H9 (cell line): ENCODE results near the gene ZNF512. TPM values are rescaled to one million over a fixed set of nuclear protein-coding genes. Genes with fewer than 3 reads are reported as not detected.

ENCODE experiments used
- DNase-seq: peaks from one replicate; pipeline ENCODE4 v3.0.0-alpha.2; 2017
- H2AFZ ChIP-seq: one replicate; pipeline ENCODE4 v1.6.1; 2013; ENCODE audit warnings: mild to moderate bottlenecking, low read length, control low read depth, moderate library complexity
- H2AK5ac ChIP-seq: 2 replicates; pipeline ENCODE4 v1.6.1; 2013; ENCODE audit warnings: low read length, control low read depth, mixed read lengths; ENCODE audit not compliant: insufficient read length
- H2BK120ac ChIP-seq: one replicate; pipeline ENCODE4 v1.6.1; 2013; ENCODE audit warnings: low read depth, mild to moderate bottlenecking, low read length, control low read depth, inconsistent platforms; ENCODE audit not compliant: poor library complexity, severe bottlenecking
- H2BK12ac ChIP-seq: 2 replicates; pipeline ENCODE4 v1.6.1; 2013; ENCODE audit warnings: low read length, control low read depth, mixed read lengths, low read depth; ENCODE audit not compliant: insufficient read length
- H2BK15ac ChIP-seq: 2 replicates; pipeline ENCODE4 v1.6.1; 2013; ENCODE audit warnings: low read depth, low read length, control low read depth
- H2BK20ac ChIP-seq: one replicate; pipeline ENCODE4 v1.6.1; 2013; ENCODE audit warnings: low read depth, mild to moderate bottlenecking, low read length, control low read depth, inconsistent platforms; ENCODE audit not compliant: poor library complexity, severe bottlenecking
- H2BK5ac ChIP-seq: 2 replicates; pipeline ENCODE4 v1.6.1; 2013; ENCODE audit warnings: low read length, control low read depth, mixed read lengths; ENCODE audit not compliant: insufficient read length
- H3K14ac ChIP-seq: 2 replicates; pipeline ENCODE4 v1.6.1; 2013; ENCODE audit warnings: low read length, control low read depth; ENCODE audit not compliant: insufficient read depth
- H3K18ac ChIP-seq: 2 replicates; pipeline ENCODE4 v1.6.1; 2013; ENCODE audit warnings: low read depth, mild to moderate bottlenecking, mixed read lengths, low read length, control low read depth; ENCODE audit not compliant: insufficient read length
- H3K23ac ChIP-seq: 2 replicates; pipeline ENCODE4 v1.6.1; 2013; ENCODE audit warnings: low read length, control low read depth, mixed read lengths, low read depth; ENCODE audit not compliant: insufficient read length
- H3K23me2 ChIP-seq: 2 replicates; pipeline ENCODE4 v1.6.1; 2013; ENCODE audit warnings: low read depth, mild to moderate bottlenecking, mixed read lengths, low read length, control low read depth; ENCODE audit not compliant: insufficient read length, poor library complexity, severe bottlenecking
- H3K27ac ChIP-seq: 2 replicates; pipeline ENCODE4 v1.5.1; 2013; ENCODE audit warnings: low read length, control low read depth, mixed read lengths, low read depth; ENCODE audit not compliant: insufficient read length
- H3K27me3 ChIP-seq: 2 replicates; pipeline ENCODE4 v1.6.1; 2013; ENCODE audit warnings: low read length, control low read depth, inconsistent platforms; ENCODE audit not compliant: insufficient read depth
- H3K4ac ChIP-seq: 2 replicates; pipeline ENCODE4 v1.6.1; 2013; ENCODE audit warnings: low read depth, mild to moderate bottlenecking, control low read depth, inconsistent platforms, low read length, moderate library complexity
- H3K4me1 ChIP-seq: 2 replicates; pipeline ENCODE4 v1.6.1; 2013; ENCODE audit warnings: low read length, control low read depth, inconsistent platforms; ENCODE audit not compliant: insufficient read depth
- H3K4me2 ChIP-seq: 2 replicates; pipeline ENCODE4 v1.6.1; 2013; ENCODE audit warnings: low read length, control low read depth, mixed read lengths; ENCODE audit not compliant: insufficient read length, insufficient read depth
- H3K56ac ChIP-seq: 2 replicates; pipeline ENCODE4 v1.6.1; 2013; ENCODE audit warnings: low read depth, mild to moderate bottlenecking, mixed read lengths, low read length, control low read depth; ENCODE audit not compliant: insufficient read length
- H3K79me1 ChIP-seq: 2 replicates; pipeline ENCODE4 v1.6.1; 2013; ENCODE audit warnings: low read depth, mild to moderate bottlenecking, moderate library complexity, low read length, control low read depth, inconsistent platforms; ENCODE audit not compliant: insufficient read depth, poor library complexity, severe bottlenecking
- H3K79me2 ChIP-seq: 2 replicates; pipeline ENCODE4 v1.6.1; 2013; ENCODE audit warnings: low read length, control low read depth, inconsistent platforms; ENCODE audit not compliant: insufficient read depth
- H3K9ac ChIP-seq: 2 replicates; pipeline ENCODE4 v1.6.1; 2013; ENCODE audit warnings: low read length, control low read depth, mixed read lengths; ENCODE audit not compliant: insufficient read length; ENCODE audit errors: extremely low read depth
- H3K9me3 ChIP-seq: one replicate; pipeline ENCODE4 v1.6.1; 2013; ENCODE audit warnings: low read depth, low read length, inconsistent platforms; ENCODE audit not compliant: control insufficient read depth
- H3T11ph ChIP-seq: one replicate; pipeline ENCODE4 v1.6.1; 2013; ENCODE audit warnings: mild to moderate bottlenecking, low read length, control low read depth, inconsistent platforms
- H4K20me1 ChIP-seq: one replicate; pipeline ENCODE4 v1.6.1; 2013; ENCODE audit not compliant: control insufficient read depth, insufficient read length, insufficient read depth
- H4K5ac ChIP-seq: 2 replicates; pipeline ENCODE4 v1.6.1; 2013; ENCODE audit warnings: low read depth, mild to moderate bottlenecking, mixed read lengths, low read length, control low read depth; ENCODE audit not compliant: insufficient read length
- H4K8ac ChIP-seq: replicated peaks from 2 replicates; pipeline ENCODE4 v1.6.1; 2013; ENCODE audit warnings: low read length, control low read depth, mixed read lengths, low read depth; ENCODE audit not compliant: insufficient read length
- H4K91ac ChIP-seq: 2 replicates; pipeline ENCODE4 v1.6.1; 2013; ENCODE audit warnings: low read depth, mild to moderate bottlenecking, moderate library complexity, mixed read lengths, low read length, control low read depth; ENCODE audit not compliant: insufficient read length
- H3K27ac Mint-ChIP-seq, 3 experiments: 2 replicates in 2 of 3; 3 replicates in 1 of 3; pipeline ENCODE4 v1.8.0; 2020 to 2021; ENCODE audit warnings: mixed read lengths in 3 of 3, mild to moderate bottlenecking in 1 of 3, moderate library complexity in 1 of 3
- H3K27me3 Mint-ChIP-seq: 2 replicates; pipeline ENCODE4 v1.8.0; 2021; ENCODE audit warnings: low read depth, mild to moderate bottlenecking, moderate library complexity, mixed read lengths
- H3K36me3 Mint-ChIP-seq, 3 experiments: 2 replicates in 2 of 3; 3 replicates in 1 of 3; pipeline ENCODE4 v1.8.0; 2020 to 2021; ENCODE audit warnings: low read depth in 3 of 3, mixed read lengths in 3 of 3; ENCODE audit not compliant: insufficient read depth in 1 of 3
- H3K4me1 Mint-ChIP-seq, 2 experiments: 2 replicates each; pipeline ENCODE4 v1.8.0; 2020; ENCODE audit warnings: mixed read lengths in 2 of 2
- H3K4me3 Mint-ChIP-seq, 2 experiments: 2 replicates in 1 of 2; 3 replicates in 1 of 2; pipeline ENCODE4 v1.8.0; 2020 to 2021; ENCODE audit warnings: mild to moderate bottlenecking in 2 of 2, mixed read lengths in 2 of 2, moderate library complexity in 1 of 2
- H3K9me3 Mint-ChIP-seq, 2 experiments: 2 replicates in 1 of 2; 3 replicates in 1 of 2; pipeline ENCODE4 v1.8.0; 2020; ENCODE audit warnings: mild to moderate bottlenecking in 2 of 2, mixed read lengths in 2 of 2, moderate library complexity in 1 of 2
- WGBS: extraction: QIAGEN DNeasy Blood & Tissue Kit; methylation state at CpG from one replicate; pipeline ENCODE4 v1.1.7; 2013; ENCODE audit warnings: missing lambda C conversion rate, low lambda C conversion rate, mixed read lengths; ENCODE audit not compliant: insufficient read length; ENCODE audit errors: extremely low coverage; 5-methylcytosine and 5-hydroxymethylcytosine counted together
- total RNA-seq: library from RNA; stranded (reverse); gene quantifications from 2 replicates; pipeline ENCODE4 v1.2.1, GENCODE V29; 2021
- TF ChIP-seq, protein P1 (sequence below): fragments of 200-600 bp; sonication (generic); conservative IDR thresholded peaks from 3 replicates; pipeline ENCODE4 v1.8.0; 2021; ENCODE audit warnings: antibody characterized with exemption, mild to moderate bottlenecking

Gene ZNF512
- total RNA-seq, 1 experiment from 2014 or later: 38.2 TPM

DNA sequence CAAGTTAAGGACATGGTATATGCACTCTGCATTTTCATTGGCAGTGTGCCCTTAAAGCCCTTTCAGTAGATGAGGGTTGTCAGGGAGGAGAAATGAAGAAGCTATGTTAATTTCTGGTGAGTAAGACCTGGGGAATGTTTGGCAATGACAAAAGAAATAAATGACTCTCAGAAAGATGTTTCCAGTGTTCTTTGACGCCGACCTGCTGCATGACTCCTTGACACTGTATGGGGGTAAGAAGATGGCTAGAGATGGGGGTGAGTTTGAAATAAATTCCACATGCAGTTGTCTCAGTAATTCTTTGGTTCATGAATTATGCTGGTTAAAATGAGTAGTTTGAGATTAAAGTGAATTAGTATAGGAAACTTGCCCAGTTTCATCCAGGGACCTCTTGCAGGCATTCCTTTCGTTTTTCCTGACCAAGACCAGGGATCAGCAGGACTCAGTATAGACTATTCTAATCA lies 40.1 kb downstream of the ZNF512 start:
- no CpG with 5 or more reads among the region's 3 CpGs for WGBS
- no peak overlapping the region for H3K14ac ChIP-seq
- no peak overlapping the region for H4K91ac ChIP-seq
- peak overlapping the region in 2 of 3 experiments; percentile 60 to 71; a peak in 4 of 7 replicates for H3K27ac Mint-ChIP-seq
- H3K4me2 ChIP-seq: no peak overlapping the region
- H3K9me3 Mint-ChIP-seq: no peaks in the 10 kb centered on the region
- H2BK15ac ChIP-seq: no peak overlapping the region
- H4K5ac ChIP-seq: no peak overlapping the region
- no peak overlapping the region for H3K56ac ChIP-seq
- no peaks in the 10 kb centered on the region for H3K27me3 Mint-ChIP-seq
- H3K23ac ChIP-seq: no peak overlapping the region
- H3K23me2 ChIP-seq: no peaks in the 10 kb centered on the region
- peaks cover 2% of the 10 kb centered on the region; the same call in 1 of the 2 replicates for H3K4me1 ChIP-seq
- no peak overlapping the region for H2BK5ac ChIP-seq
- H4K8ac ChIP-seq: no peak overlapping the region
- no peak overlapping the region for H3K4ac ChIP-seq
- DNase-seq: no peak
- H2BK120ac ChIP-seq: no peak overlapping the region
- H2BK12ac ChIP-seq: no peak overlapping the region
- peaks cover 16 to 53% (median 44%) of the 10 kb centered on the region in 3 experiments; a peak in 6 of 7 replicates for H3K36me3 Mint-ChIP-seq
- no peak overlapping the region for H2AK5ac ChIP-seq
- H3K9me3 ChIP-seq: no peaks in the 10 kb centered on the region
- H3K18ac ChIP-seq: no peak overlapping the region
- TF ChIP-seq, protein P1, sequence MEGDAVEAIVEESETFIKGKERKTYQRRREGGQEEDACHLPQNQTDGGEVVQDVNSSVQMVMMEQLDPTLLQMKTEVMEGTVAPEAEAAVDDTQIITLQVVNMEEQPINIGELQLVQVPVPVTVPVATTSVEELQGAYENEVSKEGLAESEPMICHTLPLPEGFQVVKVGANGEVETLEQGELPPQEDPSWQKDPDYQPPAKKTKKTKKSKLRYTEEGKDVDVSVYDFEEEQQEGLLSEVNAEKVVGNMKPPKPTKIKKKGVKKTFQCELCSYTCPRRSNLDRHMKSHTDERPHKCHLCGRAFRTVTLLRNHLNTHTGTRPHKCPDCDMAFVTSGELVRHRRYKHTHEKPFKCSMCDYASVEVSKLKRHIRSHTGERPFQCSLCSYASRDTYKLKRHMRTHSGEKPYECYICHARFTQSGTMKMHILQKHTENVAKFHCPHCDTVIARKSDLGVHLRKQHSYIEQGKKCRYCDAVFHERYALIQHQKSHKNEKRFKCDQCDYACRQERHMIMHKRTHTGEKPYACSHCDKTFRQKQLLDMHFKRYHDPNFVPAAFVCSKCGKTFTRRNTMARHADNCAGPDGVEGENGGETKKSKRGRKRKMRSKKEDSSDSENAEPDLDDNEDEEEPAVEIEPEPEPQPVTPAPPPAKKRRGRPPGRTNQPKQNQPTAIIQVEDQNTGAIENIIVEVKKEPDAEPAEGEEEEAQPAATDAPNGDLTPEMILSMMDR: no peak
- no peaks in the 10 kb centered on the region for H4K20me1 ChIP-seq
- H3K79me2 ChIP-seq: no peaks in the 10 kb centered on the region
- no peaks in the 10 kb centered on the region for H3K79me1 ChIP-seq
- H2BK20ac ChIP-seq: no peak overlapping the region
- no peak overlapping the region for H3K9ac ChIP-seq
- peaks cover 10 to 34% of the 10 kb centered on the region in 2 experiments; a peak in 3 of 4 replicates for H3K4me1 Mint-ChIP-seq
- no peaks in the 10 kb centered on the region for H3K27me3 ChIP-seq
- H3K4me3 Mint-ChIP-seq: no peak overlapping the region
- H3K27ac ChIP-seq: no peak overlapping the region
- H3T11ph ChIP-seq: no peak overlapping the region
- no peak overlapping the region for H2AFZ ChIP-seq
